NCI-H510A (cell line): ENCODE results near the gene TAS2R30.
"Not testable (repeated sequence)": the region's sequence is repeated elsewhere in the genome, so short reads cannot be mapped to it uniquely, and the experiment has no call there.

Experiments used
- DNase-seq: peaks from one replicate; lab custom pipeline; 2025; lab: John Stamatoyannopoulos, UW

TAS2R30 gene

DNA sequence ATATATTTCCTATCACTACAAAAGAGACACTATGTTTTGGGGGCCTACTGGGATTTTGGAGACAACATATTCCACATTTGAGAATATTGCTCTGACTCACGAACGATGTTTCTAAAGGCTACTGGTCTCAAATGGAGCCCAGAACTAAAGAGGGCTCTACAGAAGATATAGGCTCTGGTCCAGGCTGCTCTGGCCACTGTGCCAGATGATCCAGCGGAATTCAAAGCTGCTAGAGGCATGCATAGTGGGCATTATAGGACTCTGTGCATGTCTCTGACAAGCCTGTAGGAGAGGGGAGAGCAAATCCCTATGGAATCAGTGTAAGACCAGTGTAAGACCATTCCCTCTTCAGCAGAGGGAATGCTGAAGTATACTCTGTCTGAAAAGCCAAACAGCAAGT lies 4.1 kb downstream of the TAS2R30 start:
- DNase-seq, result no peak

DNA sequence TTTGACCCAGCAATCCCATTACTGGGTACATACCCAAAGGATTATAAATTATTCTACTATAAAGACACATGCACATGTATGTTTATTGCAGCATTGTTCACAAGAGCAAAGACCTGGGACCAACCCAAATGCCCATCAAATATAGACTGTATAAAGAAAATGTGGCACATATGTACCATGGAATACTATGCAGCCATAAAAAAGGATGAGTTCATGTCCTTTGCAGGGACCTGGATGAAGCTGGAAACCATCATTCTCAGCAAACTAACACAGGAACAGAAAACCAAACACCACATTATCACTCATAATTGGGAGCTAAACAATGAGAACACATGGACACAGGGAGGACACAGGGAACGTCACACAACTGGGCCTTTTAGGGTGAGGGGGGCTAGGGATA lies 20.3 kb downstream of the TAS2R30 start:
- DNase-seq, result not testable (repeated sequence)

DNA sequence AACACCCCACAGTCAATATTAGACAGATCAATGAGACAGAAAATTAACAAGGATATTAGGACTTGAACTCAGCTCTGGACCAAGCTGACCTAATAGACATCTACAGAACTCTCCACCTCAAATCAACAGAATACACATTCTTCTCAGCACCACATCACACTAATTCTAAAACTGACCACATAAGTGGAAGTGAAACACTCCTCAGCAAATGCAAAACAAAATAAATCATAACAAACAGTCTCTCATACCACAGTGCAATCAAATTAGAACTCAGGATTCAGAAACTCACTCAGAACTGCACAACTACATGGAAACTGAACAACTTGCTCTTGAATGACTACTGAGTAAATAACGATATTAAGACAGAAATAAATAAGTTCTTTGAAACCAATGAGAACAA lies 23.2 kb downstream of the TAS2R30 start:
- not testable (repeated sequence) for DNase-seq

DNA sequence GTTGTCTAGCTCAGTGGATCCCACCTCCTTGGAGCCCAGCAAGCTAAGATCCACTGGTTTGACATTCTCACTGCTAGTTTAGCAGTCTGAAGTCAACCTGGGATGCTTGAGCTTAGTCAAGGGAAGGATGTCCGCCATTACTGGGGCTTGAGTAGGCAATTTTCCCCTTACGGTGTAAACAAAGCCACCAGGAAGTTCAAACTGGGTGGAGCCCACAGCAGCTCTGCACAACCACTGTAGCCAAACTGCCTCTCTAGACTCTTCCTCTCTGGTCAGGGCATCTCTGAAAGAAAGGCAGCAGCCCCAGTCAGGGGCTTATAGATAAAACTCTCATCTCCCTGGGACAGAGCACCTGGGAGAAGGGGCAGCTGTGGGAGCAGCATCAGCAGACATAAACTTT lies 25.6 kb downstream of the TAS2R30 start:
- DNase-seq, result no peak

DNA sequence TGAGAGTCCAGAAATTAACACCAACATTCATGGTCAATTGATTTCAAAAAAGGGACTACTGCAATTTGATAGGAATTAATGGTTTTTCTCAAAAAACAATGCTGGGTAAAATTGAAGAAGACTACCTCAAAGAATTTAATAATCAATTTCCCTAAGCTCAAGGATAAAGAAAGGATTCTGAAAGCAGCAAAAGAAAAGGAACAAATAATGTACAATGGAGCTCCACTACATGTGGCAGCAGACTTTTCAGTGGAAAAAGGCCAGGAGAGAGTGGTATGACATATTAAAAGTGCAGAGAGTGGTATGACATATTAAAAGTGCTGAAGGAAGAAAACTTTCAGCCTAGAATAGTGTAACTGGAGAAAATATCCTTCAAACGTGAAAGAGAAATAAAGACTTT lies 26.7 kb downstream of the TAS2R30 start:
- no peak for DNase-seq

DNA sequence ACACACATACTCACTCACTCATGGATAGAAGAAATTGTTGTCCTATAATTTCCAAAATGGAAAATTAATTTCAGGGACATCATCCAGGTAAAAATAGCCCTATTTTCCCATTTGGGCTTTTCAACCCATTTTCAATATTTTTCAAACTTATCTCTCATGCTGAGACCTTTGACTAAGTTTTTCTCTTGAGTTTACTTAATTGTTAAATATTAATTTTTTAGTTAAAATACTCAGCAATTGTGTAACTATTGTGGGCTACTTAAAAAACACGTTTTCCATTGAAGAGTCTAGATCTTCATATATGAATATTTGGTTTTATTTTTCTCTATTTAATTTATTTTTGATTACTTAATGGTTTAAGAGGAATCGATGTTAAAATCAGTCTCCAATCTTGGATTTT lies 28.2 kb downstream of the TAS2R30 start:
- DNase-seq, result no peak

DNA sequence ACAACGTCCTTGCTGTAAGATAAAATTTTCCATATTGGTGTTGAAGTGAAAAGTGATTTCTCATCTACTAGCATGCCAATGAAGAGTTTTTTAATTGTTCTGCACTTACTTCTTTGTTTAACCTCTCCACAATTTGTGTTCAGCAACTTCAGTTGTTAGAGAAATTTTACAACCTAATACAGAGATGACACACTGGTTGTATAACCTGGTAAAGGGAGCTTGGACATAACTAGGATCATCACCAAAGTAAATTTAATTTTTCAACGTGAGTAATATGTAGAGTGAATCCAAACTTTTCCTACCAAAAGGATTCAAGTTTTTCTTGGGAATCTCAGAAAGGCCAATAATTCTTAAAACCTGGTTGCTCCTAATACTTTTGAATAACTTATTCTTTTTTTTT lies 28.9 kb downstream of the TAS2R30 start:
- no peak for DNase-seq

DNA sequence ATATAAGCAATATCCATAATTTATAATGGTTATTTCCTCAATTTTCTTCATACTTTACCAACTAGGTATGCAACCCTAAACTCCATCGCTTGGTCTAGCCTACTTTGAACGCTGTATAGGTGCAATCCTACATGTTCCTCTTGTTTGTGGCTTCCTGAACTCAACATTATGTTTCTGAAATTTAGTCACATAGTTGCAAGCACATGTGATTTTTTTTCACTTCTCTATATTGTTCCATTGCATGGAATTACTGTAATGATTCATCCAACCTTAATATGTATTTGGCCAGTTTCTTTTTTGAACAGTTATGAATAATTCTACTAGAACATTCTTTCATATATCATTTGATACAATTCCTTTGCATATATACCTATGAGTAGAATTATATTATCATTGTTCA lies 39.5 kb downstream of the TAS2R30 start:
- not testable (repeated sequence) for DNase-seq

DNA sequence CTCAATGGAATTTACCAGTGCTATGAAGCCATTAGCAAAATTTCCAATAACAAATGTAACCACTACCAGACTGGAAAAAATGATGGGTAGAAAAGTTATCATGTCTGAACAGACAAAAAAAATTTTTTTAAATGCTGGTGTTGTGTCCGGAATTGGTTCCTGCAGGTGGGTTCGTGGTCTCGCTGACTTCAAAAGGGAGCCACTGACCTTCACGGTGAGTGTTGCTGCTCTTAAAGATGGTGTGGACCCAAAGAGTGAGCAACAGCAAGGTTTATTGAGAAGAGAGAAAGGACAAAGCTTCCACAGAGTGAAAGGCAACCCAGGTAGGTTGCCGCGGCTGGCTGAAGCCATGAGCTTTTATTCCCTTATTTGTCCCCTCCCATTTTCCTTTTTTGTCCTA lies 42.3 kb downstream of the TAS2R30 start, which contains the start of gene TAS2R43:
TSS of gene TAS2R43 (minus strand) at position 186 of the 400 bp plus-strand sequence. CDS start at position 102, 84 bp downstream.
- DNase-seq, result no peak

DNA sequence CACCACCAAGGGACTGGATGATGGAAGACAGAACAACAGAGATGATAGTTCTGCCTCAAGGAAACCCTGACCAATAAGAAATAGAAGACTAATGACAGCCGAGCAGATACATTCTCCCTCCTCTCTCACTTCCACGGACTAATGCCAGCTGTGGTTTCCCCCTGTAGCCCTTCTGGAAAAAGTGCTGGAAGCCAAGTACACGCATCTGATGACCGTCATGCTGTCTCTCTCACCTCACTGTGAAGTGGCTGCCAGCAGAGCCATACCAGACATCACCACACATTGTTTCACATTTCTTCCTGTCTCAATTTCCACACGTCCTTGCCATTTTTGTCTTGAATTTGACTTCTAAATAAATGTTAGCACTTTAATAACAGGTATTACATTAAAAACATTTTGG lies 45.2 kb downstream of the TAS2R30 start:
- no peak for DNase-seq

DNA sequence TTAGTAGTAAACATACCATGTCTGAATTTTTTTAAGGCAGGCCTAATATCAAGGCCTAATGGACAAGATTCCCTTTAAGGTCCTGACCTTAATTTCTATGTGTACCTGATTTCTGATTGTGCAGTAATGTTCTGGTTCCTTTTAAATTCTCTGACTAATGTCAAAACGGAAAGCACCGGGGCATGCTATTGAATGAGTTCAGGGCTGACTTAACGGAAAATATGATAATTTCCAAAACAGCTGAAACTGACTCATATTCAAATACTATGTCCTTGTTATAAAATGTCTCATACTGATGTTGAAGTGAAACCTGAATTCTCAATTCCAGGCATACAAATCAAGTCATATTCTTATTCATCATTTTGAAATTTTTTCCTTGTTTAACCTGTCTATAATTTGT lies 49.0 kb downstream of the TAS2R30 start:
- DNase-seq, result no peak
